G401.6 (cell line): Measurements from ENCODE around the gene HIVEP2.

ENCODE experiments used
- FAIRE-seq: peaks from 2 replicates; lab custom pipeline; 2012; peaks lifted over from hg19 to GRCh38; lab: Jason Lieb, UNC

HIVEP2 gene

GRCh38 chr6:142946181-142946923, 1.4 kb upstream of the HIVEP2 start:
- no peak for FAIRE-seq

- FAIRE-seq = no peak
These were observed 637 bp upstream of the HIVEP2 start for GRCh38 chr6:142945446-142946180.

- FAIRE-seq = no peak
These were observed 590 bp downstream of the HIVEP2 start for GRCh38 chr6:142944124-142945048.

GRCh38 chr6:142943711-142944123, 1.3 kb downstream of the HIVEP2 start:
- no peak for FAIRE-seq

GRCh38 chr6:142942805-142943227, 2.2 kb downstream of the HIVEP2 start:
- FAIRE-seq = no peak

GRCh38 chr6:142942238-142942637, 2.7 kb downstream of the HIVEP2 start:
- FAIRE-seq = no peak

GRCh38 chr6:142941018-142941417, 4.0 kb downstream of the HIVEP2 start:
- no peak for FAIRE-seq

GRCh38 chr6:142940487-142940886, 4.5 kb downstream of the HIVEP2 start:
- no peak for FAIRE-seq

GRCh38 chr6:142938510-142938909, 6.5 kb downstream of the HIVEP2 start:
- no peak for FAIRE-seq

- FAIRE-seq = no peak
These were observed 7.0 kb downstream of the HIVEP2 start for GRCh38 chr6:142937986-142938385.

GRCh38 chr6:142935553-142936517, 9.1 kb downstream of the HIVEP2 start:
- FAIRE-seq = no peak

- no peak for FAIRE-seq
These were observed 10.4 kb downstream of the HIVEP2 start for GRCh38 chr6:142934599-142934998.

- FAIRE-seq = no peak
These were observed 10.9 kb downstream of the HIVEP2 start for GRCh38 chr6:142934106-142934505.

GRCh38 chr6:142933701-142934100, 11.3 kb downstream of the HIVEP2 start:
- no peak for FAIRE-seq

GRCh38 chr6:142932889-142933288, 12.1 kb downstream of the HIVEP2 start:
- no peak for FAIRE-seq

- no peak for FAIRE-seq
These were observed 15.1 kb downstream of the HIVEP2 start for GRCh38 chr6:142929751-142930358.

- no peak for FAIRE-seq
These were observed 17.1 kb downstream of the HIVEP2 start for GRCh38 chr6:142927904-142928303.

- no peak for FAIRE-seq
These were observed 17.8 kb downstream of the HIVEP2 start for GRCh38 chr6:142927271-142927580.

GRCh38 chr6:142926494-142927270, 18.3 kb downstream of the HIVEP2 start:
- FAIRE-seq = no peak

GRCh38 chr6:142926177-142926493, 18.8 kb downstream of the HIVEP2 start:
- FAIRE-seq = peak; percentile 66
